GM19468 (cell line): ENCODE measurements around the gene LIPI.
"Not testable (repeated sequence)": the region's sequence is repeated elsewhere in the genome, so short reads cannot be mapped to it uniquely, and the experiment has no call there.

Experiments
- ATAC-seq: cut with Tn5 transposase; IDR thresholded peaks from one replicate; pipeline ENCODE4 v1.9.1; 2021; ENCODE audit warnings: mild to moderate bottlenecking, moderate library complexity, moderate number of reproducible peaks; ENCODE audit not compliant: unreplicated experiment; ENCODE audit errors: extremely low read depth

LIPI gene

GRCh38 chr21:14210738-14211137 is at the start of gene LIPI:
Gene LIPI (minus strand): TSS chr21:14210955. CDS start chr21:14210845, 110 bp downstream.
- no peak for ATAC-seq

GRCh38 chr21:14260174-14260764 is 49.5 kb upstream of the LIPI start:
- ATAC-seq = no peak

- ATAC-seq = no peak
Observed at GRCh38 chr21:14259747-14260146, 49.0 kb upstream of the LIPI start.

- no peak for ATAC-seq
Observed at GRCh38 chr21:14251336-14251735, 40.6 kb upstream of the LIPI start.

- no peak for ATAC-seq
Observed at GRCh38 chr21:14245711-14246110, 35.0 kb upstream of the LIPI start.

- ATAC-seq = no peak
Observed at GRCh38 chr21:14244911-14245310, 34.2 kb upstream of the LIPI start.

GRCh38 chr21:14243874-14244273 is 33.1 kb upstream of the LIPI start:
- ATAC-seq = no peak

GRCh38 chr21:14243461-14243860 is 32.7 kb upstream of the LIPI start:
- no peak for ATAC-seq

GRCh38 chr21:14241297-14241696 is 30.5 kb upstream of the LIPI start:
- no peak for ATAC-seq

- ATAC-seq = no peak
Observed at GRCh38 chr21:14239281-14239680, 28.5 kb upstream of the LIPI start.

- no peak for ATAC-seq
Observed at GRCh38 chr21:14236180-14236579, 25.4 kb upstream of the LIPI start.

- no peak for ATAC-seq
Observed at GRCh38 chr21:14235101-14235500, 24.3 kb upstream of the LIPI start.

- no peak for ATAC-seq
Observed at GRCh38 chr21:14229399-14229798, 18.6 kb upstream of the LIPI start.

- ATAC-seq = no peak
Observed at GRCh38 chr21:14223365-14223764, 12.6 kb upstream of the LIPI start.

GRCh38 chr21:14215971-14216641 is 5.4 kb upstream of the LIPI start, which contains the start of gene RBM11:
Gene RBM11 (plus strand): TSS chr21:14216157. CDS start chr21:14216187, 30 bp downstream.
- ATAC-seq = peak; percentile 55

- no peak for ATAC-seq
Observed at GRCh38 chr21:14213164-14213563, 2.4 kb upstream of the LIPI start.

- no peak for ATAC-seq
Observed at GRCh38 chr21:14206222-14206621, 4.5 kb downstream of the LIPI start.

GRCh38 chr21:14166463-14167223 is 44.1 kb downstream of the LIPI start:
- ATAC-seq = not testable (repeated sequence)

GRCh38 chr21:14143999-14144398 is 66.8 kb downstream of the LIPI start:
- ATAC-seq = no peak

- no peak for ATAC-seq
Observed at GRCh38 chr21:14124266-14124665, 86.5 kb downstream of the LIPI start.

GRCh38 chr21:14121719-14122118 is 89.0 kb downstream of the LIPI start:
- no peak for ATAC-seq
